GM13976 (cell line): ENCODE data around the gene IYD.
A peak's percentile ranks its signal among the peaks of the same experiment; 100 is the strongest.

Source experiments
- DNase-seq: peaks from one replicate; pipeline ENCODE4 v3.0.0; 2012; ENCODE audit warnings: low spot score
- CTCF ChIP-seq: IDR thresholded peaks from 2 replicates; pipeline ENCODE4 v1.5.1; 2012; ENCODE audit warnings: borderline replicate concordance, mild to moderate bottlenecking; ENCODE audit not compliant: insufficient read depth; ENCODE audit errors: extremely low read depth, missing control alignments, control extremely low read depth
- in situ Hi-C: fragments of 300-500 bp; cut with MboI; formaldehyde crosslinking; loops from one replicate; pipeline ENCODE4 v1.12.0; 2022; ENCODE audit warnings: low sequenced_read_pairs, mixed read lengths, inconsistent platforms; ENCODE audit not compliant: unreplicated experiment

IYD gene

GRCh38 chr6:150418827-150419594 lies 50.2 kb downstream of the IYD start:
- peak; percentile 64 for DNase-seq
- TF ChIP-seq CTCF = peak; percentile 31

GRCh38 chr6:150420428-150420827 lies 51.6 kb downstream of the IYD start:
- no peak for DNase-seq
- in situ Hi-C loops = no loop called here
- no peak for TF ChIP-seq CTCF

More at GRCh38 chr6:150418827-150419594, 50.2 kb downstream of the IYD start:
- in situ Hi-C loops = no loop called here

GRCh38 chr6:150420926-150421325 lies 52.1 kb downstream of the IYD start:
- no peak for TF ChIP-seq CTCF
- DNase-seq = no peak
- in situ Hi-C loops = no loop called here

- no peak for DNase-seq
- in situ Hi-C loops = no loop called here
- no peak for TF ChIP-seq CTCF
Measured at GRCh38 chr6:150425508-150425907, 56.7 kb downstream of the IYD start.

- no peak for DNase-seq
- in situ Hi-C loops = no loop called here
- no peak for TF ChIP-seq CTCF
Measured at GRCh38 chr6:150426198-150426597, 57.4 kb downstream of the IYD start.

- in situ Hi-C loops = no loop called here
- no peak for DNase-seq
- TF ChIP-seq CTCF = no peak
Measured at GRCh38 chr6:150427037-150427602, 58.3 kb downstream of the IYD start.
